HuH-7 (cell line): ENCODE data around the gene SMARCD2.

Source experiments
- DNase-seq: peaks from one replicate; pipeline ENCODE4 v3.0.0; 2011; ENCODE audit warnings: low spot score

SMARCD2 gene

DNA sequence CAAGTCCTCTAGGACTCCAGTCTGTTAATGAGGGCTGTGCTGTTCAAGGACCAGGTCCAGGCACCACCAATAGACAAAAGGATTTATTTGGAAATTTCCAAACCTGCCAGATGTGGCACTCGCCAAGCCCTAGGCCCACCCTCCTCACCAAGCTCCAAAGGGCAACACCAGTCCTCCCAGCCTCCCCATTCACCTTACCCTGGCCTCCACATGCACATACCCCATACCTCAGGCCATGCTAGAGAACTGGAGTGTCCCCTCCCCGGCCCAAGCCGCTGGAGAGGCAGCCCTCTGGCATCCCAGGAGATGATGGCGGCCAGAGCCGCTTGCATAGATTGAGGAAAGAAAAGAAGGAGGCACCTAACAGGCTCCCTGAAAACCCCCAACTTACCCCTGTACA, 10.5 kb downstream of the SMARCD2 start:
- no peak for DNase-seq

DNA sequence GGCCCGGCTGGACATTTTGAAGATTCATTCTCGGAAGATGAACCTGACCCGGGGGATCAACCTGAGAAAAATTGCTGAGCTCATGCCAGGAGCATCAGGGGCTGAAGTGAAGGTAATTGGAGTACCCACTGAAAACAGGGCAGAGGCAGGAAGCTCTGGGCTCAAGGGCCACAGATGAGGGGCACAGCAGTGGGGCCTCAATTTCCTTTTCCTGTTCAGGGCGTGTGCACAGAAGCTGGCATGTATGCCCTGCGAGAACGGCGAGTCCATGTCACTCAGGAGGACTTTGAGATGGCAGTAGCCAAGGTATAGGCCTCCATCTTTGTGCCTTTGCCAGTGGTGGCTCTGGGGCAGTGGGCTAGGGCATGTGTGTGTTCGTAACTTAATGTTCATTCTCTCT, 11.0 kb downstream of the SMARCD2 start:
- DNase-seq, result no peak

DNA sequence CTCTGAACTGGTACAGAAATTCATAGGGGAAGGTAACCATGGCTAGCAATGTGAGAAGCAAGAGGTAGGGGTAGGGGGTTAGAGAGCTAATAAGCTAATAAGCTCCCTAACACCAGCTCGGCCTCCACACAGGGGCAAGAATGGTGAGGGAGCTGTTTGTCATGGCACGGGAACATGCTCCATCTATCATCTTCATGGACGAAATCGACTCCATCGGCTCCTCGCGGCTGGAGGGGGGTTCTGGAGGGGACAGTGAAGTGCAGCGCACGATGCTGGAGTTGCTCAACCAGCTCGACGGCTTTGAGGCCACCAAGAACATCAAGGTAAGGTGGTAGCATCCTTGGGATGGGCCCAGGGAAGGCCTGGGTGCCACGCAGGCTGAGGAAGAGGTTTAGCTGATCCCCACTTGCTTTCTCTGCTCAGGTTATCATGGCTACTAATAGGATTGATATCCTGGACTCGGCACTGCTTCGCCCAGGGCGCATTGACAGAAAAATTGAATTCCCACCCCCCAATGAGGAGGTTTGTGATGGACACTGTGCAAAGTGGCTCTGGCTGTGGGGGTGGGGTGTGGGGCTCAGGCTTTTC, 11.5 kb downstream of the SMARCD2 start:
- DNase-seq, result no peak

DNA sequence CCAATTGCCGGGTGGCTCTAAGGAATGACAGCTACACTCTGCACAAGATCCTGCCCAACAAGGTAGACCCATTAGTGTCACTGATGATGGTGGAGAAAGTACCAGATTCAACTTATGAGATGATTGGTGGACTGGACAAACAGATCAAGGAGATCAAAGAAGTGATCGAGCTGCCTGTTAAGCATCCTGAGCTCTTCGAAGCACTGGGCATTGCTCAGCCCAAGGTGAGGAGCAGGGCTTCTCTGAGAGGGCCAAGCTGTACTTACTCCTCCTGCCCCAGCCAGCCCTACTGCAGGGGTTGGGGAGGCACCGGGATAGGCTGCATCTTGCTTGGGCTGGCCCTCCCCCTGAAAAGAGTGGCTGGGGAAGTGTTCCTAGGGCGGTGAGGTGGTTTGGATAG, 12.2 kb downstream of the SMARCD2 start:
- DNase-seq, result no peak

DNA sequence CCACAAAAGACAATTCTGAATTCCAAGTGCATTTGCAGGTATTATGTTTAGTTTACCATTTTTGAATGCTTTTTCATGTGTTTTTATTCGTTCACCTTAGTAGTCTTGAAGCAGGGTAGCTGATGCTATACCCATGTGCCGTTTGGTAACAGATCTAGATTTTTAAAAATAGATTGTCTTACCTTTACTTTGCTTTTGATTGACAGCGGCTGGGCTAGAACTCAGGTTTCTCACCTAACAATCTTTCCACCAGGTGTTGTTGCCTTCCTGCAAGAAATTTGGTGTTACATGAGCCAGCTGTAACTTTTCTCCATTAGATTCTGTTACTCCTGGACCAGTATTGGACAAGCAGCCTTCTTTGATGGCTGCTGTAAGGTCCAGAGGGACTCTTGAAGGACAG, 13.5 kb downstream of the SMARCD2 start:
- no peak for DNase-seq

DNA sequence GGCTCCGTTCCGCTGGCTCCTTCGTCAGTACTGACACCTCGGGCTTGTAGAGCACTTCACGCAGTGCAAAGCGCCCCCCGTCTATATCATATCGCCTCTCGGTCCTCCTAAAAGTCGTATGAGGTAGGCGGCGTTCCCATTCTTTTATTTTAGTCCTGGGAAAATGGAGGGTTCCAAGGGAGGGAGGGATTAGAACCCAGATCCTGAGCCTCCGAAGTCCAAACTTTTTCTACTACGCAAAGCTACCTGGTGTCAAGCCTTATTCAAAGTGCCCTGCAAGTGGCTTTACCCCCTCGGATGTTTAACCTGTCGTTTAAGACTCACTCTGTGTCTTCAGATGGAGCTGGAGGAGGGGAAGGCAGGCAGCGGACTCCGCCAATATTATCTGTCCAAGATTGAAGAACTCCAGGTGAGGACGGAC, 14.7 kb downstream of the SMARCD2 start:
- no peak for DNase-seq

DNA sequence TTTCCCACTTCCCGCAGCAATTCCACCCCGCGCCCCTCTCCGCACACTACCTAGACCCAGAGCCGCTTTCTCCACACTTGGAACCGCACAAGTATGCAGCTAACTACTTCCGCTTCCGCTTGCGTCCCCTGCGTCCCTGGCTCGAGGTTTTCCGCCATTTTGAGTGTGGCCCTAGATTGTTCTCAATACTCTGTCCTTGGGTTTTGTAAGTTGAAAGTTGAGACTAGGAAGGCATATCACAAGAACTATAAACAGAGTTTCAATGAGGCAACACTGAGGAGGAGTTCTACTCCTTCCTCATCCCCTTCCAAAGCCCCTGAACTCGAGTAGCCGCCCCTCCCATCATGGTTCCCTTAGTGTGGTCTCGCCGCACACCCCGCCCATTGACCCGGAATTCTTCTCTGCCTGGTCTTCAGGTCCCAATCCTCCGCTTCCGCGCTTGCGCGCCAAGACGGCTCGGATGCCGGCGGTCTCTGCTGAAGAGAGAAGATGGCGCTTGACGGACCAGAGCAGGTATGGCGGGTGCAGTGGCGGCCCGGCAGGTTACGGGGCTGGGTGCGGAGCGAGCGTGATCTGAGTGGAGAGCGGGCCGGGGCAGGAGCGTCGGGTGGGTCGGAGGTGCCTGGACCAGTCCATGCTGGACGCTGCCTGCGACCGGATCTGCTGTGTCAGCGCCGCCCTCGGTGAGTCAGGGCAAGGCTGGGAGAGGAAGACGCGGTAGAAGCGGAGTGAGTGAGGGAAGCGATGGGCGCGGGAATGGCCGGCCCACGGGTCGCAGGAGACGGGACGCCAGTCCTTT, 15.3 kb downstream of the SMARCD2 start, which contains the start of the genes FTSJ3 and PSMC5:
Gene FTSJ3 (minus strand): TSS at position 662 of the 799 bp plus-strand sequence. CDS start 761 bp downstream, outside the sequence.
Gene PSMC5 (plus strand): TSS at position 430 of the 799 bp plus-strand sequence. CDS start 60 bp downstream, at position 490.
- DNase-seq, result peak; percentile 94

DNA sequence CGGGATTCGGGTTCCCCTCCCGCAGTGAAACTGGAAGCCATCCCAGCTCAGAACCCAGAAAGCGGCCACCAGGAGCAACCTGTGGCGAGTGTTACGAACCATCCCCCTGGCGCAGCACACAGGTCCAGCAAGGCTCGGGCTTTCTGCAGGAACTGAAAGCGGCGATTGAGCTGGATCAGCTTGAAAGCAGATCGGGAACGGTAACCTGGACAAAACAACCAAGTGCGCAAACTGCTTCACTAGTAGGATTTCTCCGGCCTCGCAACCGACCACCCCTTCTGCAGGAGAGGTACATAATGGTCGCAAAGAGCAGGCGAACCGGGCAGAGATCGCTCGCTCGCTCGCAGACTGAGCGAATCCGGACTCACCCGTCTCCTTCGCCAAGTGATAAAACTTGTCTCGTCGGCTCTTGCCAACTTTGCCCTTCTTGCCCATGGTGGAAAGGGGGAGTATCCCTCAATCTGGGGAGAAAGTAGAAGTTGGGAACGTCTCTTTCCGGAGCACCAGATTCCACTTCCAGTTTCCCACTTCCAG, 15.9 kb downstream of the SMARCD2 start:
- DNase-seq, result no peak

DNA sequence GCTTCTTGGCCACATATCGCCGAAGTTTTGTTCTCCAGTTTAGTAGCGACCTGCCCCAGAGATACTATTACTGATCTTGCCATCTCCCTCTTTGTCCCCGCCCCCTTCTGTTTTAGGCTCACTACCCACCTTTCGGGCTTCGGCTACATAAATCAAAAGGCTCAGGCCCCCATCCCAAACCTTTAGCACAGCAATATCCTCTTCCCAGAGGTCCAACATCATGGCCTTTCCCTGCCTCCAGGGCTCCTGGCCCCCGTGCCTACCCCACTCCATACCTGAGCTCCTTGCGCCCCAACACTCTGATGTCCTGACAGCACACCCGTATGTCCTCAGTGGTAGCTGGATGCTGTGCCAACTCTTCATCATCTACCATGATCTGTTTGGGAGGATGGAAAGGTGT, 18.1 kb downstream of the SMARCD2 start:
- no peak for DNase-seq

DNA sequence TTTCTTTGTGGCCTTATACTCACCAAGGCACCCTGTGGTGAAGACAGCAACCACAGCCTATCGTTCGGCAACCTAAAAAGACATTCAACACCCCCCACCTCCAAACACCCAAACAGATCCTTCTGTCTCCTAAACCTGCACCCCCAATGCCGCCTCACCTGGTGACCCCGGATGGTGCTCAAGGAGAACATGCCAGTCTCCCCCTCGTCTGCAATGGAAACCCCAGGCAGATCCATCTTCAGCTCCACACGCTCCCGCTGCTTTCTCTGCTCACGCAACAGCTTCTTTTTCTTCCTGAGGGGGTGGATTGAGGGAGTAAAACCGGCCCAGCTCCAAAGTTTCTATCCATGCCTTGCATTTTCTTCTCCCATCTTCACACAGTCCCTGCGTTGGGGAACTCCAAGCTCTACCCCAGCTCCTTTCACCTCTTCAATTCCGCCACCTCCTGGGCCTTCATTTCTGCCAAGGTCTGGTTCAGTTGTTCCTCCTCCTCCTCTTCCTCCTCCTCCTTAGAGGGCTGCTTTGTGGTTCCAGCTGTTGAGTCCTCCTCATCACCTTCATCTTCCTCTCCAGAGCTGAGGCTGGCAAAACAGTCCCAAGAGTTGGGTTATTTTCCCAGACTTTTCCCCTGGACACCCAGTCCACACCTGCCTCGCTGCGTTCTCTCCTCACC, 18.7 kb downstream of the SMARCD2 start:
- no peak for DNase-seq

DNA sequence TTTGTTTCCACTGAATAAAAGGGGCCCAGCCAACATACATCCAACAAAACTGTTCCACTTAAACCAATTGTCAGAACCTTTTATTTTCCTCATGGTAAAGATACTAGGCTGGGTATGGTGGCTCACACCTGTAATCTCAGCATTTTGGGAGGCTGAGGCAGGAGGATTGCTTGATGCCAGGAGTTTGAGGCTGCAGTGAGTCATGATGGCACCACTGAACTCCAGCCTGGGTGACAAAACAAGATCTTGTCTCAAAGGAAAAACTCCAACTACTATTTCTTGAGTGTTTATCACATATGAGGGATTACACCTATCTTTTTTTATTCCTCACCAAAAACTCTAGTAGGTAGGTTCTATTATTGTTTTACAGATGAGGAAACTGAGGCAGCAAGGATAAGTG, 19.9 kb downstream of the SMARCD2 start:
- DNase-seq, result no peak

DNA sequence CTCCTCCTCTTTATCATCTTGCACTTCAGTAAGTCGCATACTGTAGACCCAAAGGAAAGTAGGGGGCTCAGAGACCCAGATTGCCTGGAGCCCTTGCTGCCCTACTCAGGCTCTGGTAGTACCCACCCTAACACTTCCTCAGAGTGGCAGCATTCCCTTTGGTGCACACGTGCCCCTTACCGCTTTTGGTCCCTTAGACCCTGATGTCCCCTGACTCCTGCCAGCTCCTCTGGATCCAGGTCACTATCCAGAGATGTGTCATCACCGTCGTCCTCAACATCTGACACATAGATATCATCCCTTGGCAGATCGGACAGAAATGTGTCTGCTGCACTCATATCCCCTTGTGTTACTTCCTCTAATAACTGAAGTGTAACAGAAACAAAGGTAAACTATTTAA, 20.7 kb downstream of the SMARCD2 start:
- no peak for DNase-seq

DNA sequence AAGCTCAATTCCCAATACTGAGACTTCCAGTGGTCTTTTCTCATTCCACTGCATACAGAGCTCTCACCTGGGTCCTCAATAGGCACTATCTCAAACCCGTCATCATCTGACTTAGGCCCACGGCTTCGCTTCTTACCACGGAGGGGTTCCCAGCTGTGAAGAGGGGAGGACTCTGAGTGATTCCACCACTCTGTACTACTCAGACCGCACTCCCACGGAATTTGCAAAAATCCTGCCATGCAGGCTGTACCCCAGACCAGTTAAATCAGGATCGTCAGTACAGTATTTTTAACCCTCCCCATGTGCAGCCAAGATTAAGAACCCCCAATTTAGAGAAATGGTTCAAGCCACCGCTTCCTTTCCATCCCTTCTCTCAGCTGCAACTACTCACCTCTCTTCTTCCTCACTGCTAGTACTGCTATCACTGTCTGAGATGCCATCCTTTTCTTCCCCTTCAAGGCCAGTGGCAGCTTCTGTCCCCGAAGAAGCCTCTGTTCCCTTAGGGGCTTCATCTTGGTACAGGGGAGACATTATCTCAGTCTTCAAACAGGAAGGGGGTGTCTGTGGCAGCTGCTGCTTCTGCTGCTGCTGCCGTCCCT, 21.4 kb downstream of the SMARCD2 start:
- no peak for DNase-seq

DNA sequence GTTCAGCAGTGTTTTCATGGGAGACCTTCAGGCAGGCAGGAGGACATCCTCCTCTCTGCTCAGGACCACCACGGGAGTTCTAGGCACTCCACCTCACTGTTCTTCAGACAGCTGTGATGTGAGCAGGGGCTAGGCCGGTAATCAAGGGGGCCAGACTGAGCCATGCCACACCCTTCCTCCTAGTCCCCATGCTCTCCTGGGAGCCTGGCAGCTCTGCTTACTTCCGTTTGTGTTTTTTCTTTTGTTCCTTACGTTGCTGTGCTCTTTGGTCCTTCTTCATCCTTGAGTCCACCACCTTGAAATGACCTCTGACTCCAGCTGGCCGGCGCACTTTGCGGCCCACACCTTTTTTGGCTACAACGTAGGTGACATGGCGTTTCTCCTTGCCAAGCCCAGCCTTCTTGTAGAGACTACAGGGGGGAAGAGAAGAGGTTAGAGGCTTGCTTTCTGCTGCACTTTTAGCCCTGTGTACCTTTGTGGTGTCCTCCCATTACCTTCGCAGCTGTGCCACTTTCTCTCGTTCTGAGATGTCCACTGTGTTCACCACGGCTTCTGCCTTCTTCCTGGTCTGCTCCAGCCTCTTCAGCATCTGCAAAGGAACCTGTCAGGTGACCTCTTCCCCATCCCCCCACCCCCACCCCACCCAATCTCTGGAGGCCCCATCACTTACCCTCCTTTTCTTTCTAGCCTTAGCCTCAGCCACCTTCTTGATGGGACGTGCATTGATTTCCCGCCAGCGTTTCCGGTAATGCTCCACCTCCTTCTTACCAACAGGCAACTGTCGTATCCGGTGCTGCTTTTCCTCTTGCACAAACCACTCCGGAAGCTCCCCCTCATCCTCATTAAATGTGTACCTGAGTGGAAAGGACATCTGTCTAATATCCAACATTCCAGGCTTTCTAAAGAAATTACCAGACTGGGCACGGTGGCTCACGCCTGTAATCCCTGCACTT, 22.6 kb downstream of the SMARCD2 start:
- no peak for DNase-seq

DNA sequence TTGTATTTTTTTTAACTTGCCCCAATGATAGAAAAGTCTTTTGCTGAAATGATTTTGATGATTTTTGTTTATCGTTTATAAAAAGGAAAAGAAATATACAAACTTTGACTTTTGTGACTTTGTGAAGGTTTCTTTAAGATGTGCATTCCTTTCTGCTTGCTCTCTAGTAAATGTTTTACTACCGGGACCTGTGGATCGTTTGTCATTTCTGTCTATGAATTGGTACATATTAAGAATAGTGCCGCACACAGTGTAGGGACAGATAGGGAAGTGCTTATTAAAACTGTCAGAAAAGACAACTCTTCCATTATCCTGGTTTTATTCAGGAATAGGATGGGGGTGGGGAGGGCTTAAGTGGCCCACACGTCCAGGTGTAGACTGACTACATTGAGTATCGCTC, 23.4 kb downstream of the SMARCD2 start:
- no peak for DNase-seq

DNA sequence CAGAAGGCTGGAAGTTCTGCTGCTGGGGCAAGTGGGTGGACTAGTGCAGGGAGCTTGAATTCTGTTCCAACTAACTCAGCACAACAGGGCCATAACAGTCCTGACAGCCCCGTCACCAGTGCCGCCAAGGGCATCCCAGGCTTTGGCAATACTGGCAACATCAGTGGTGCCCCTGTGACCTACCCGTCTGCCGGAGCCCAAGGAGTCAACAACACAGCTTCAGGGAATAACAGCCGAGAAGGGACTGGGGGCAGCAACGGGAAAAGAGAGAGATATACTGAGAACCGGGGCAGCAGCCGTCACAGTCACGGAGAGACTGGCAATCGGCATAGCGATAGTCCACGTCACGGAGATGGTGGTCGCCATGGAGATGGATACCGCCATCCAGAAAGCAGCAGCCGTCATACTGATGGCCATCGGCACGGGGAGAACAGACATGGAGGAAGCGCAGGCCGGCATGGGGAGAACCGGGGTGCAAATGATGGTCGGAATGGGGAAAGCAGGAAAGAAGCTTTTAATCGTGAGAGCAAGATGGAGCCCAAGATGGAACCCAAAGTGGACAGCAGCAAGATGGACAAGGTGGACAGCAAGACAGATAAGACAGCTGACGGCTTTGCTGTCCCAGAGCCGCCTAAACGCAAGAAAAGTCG, 24.6 kb downstream of the SMARCD2 start:
- no peak for DNase-seq

DNA sequence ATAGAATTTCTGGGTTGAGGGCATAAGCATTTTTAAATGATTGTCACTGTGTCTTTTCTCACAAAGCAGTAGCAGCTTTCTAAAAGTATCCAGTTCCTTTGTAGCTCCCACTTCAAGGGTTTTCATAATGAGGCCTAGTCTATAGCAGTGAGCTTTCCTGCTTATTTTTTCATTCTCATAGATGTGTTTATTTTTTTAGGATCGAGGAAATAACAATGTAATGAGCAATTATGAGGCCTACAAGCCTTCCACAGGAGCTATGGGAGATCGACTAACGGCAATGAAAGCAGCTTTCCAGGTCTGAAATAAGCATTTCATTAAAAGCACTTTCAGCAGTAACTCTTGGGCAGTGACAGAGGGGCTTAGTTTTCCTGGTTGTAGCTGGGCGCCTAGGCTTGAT, 25.8 kb downstream of the SMARCD2 start:
- no peak for DNase-seq

DNA sequence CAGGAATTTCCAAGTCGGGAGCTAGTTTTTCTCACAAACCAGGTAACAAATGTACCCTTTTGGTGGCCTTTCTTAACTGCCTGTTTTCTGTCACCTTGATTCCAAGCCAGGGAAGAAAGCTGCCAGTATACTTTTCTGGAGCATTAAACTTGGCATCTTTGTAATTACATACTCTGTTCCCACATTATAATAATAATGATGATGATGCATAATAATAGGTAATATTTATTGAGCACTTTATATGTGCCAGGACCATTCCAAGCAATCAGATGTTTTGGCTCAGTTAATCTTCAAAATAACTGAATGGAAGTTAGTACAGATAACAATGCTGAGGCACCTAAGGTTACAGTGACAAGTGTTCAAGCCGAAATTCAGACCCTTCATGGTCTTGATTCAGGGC, 26.4 kb downstream of the SMARCD2 start:
- no peak for DNase-seq

DNA sequence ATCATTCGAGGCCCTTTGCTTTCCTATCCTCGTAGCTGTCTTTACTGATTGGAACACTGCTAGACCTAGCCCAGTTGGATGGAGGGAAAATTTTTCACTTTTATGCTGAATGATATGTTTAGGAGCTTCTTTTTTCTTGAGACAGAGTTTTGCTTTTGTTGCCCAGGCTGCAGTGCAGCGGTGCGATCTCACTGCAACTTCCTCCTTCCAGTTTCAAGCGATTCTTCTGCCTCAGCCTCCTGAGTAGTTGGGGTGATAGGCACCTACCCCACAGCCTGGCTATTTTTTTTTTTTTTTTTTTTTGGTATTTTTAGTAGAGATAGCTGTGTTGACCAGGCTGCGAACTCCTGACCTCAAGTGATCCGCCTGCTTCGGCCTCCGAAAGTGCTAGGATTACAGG, 32.5 kb downstream of the SMARCD2 start:
- DNase-seq, result no peak

DNA sequence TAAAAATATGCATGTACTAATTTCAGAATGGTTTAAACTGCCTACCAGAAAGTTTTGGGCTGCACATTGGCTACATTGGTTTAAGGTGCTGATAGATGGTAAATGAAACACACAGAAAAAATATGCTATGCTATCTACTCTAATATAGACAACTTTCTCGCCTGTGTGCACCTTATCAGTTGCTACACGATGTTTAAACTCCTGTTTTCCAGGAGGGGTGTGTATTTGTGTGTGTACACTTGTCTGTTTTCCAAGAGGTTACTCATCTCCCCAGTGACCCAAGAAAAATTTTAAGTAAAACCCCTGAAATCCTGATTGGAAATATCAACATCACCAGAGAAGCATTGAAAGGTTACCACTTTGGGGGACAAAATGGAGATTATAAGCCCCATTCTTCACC, 36.9 kb downstream of the SMARCD2 start:
- no peak for DNase-seq

DNA sequence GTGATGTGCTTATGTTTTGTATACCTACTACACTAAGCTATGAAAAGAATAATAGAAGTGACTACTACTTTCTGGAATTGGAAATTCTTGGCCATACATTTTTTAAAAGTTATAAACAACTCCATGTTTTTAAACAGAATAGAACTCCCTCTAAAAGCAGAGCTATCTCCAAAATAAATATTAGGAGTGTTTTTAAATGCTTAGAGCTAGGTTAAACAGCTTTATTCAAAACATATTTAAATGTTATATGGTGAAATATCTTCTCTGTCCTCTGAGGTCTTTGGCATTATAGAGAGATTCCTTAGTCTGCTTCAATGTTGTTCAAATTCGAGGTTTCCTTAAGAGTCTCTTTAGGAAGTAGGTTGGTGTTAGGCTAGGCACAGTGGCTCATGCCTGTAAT, 38.2 kb downstream of the SMARCD2 start:
- DNase-seq, result no peak
